ENCODE results near the gene RALGAPA1.

DNA sequence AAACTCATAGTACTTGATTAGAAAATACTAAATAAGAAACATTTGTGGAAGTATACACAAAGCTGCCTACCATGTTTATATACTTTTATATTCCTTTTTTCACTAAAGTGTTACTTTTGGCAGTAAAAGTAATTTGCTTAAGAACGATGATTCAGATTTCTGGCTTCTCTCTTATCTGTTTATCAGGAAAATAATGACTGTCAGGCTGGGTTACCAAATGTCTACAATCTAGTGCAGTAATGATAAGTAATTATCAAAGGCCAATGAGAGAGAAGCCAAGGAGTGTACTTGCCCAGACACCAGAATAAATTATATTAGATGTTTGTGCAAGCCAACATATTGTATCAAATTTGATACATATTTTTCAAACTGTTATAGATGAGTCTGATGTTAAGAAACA lies 113.4 kb downstream of the RALGAPA1 start:
- TF ChIP-seq, protein P1, sequence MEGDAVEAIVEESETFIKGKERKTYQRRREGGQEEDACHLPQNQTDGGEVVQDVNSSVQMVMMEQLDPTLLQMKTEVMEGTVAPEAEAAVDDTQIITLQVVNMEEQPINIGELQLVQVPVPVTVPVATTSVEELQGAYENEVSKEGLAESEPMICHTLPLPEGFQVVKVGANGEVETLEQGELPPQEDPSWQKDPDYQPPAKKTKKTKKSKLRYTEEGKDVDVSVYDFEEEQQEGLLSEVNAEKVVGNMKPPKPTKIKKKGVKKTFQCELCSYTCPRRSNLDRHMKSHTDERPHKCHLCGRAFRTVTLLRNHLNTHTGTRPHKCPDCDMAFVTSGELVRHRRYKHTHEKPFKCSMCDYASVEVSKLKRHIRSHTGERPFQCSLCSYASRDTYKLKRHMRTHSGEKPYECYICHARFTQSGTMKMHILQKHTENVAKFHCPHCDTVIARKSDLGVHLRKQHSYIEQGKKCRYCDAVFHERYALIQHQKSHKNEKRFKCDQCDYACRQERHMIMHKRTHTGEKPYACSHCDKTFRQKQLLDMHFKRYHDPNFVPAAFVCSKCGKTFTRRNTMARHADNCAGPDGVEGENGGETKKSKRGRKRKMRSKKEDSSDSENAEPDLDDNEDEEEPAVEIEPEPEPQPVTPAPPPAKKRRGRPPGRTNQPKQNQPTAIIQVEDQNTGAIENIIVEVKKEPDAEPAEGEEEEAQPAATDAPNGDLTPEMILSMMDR (conservative IDR thresholded peaks at IDR 0.05), result no peak
- TF ChIP-seq ZFX (IDR thresholded peaks at IDR 0.05), result no peak

Measured in C4-2B (cell line).